ENCODE results near the gene HK2. TPM values are rescaled to one million over a fixed set of nuclear protein-coding genes. Genes with fewer than 3 reads are reported as not detected.

Gene HK2
- total and polyA plus RNA-seq, 5 donors from 2014 or later = 2.7 to 11.4 (median 4.9) TPM

DNA sequence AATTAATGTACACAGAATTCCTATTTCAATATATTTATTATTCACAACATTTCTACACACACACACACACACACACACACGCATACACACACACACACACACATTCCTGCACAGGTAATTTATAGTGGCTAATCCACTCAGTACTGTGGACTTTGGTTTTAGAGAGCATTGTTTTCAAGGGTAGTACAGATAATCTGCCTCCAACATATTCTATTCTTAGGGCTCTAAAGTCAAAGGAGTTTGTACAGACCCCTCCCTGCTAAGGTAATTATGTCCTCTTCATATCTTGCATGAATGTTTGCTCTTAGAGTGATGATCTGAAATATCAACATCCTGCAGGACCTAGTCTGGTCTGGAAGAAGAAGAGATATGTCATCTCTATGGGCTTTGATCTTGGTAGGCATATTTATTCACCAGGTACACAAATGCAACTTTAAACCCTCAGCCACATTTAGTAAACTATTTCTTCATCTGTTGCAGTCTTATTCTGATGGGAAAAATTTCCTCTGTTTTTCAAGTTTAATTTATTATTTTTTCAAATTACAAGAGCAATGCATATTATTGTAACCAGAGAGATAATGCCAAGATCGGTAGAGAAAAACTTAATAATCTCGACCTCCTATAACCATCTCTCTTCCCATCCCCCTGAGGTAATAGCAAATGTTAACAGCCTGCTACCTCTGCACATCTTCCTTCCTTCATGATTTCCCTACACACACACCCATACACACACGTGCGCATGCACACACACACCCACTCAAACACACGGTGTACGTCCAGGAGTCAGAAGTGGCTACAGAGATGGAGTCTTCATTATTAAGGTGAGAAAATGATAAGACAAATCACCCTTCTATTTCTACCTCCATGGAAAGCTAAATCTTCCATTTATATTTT lies 106.2 kb downstream of the HK2 start:
- Mint-ChIP-seq H3K9me3 (peaks cover 0 to 4% (median 0%) of the 10 kb centered on the region in 7 donors), H3K27ac (no peak overlapping the region), H3K27me3 (peaks cover 47% of the 10 kb centered on the region), H3K4me3 (no peak overlapping the region), H3K36me3 (peaks cover 7% of the 10 kb centered on the region), H3K4me1 (peaks cover 0 to 25% (median 0%) of the 10 kb centered on the region in 4 donors)
- no peaks in the 10 kb centered on the region for H3K36me3 ChIP-seq (ENCODE audit: control insufficient read depth, insufficient read depth, low read length)
- no peaks in the 10 kb centered on the region for H3K9me3 ChIP-seq (ENCODE audit: control insufficient read depth in 2 of 2, low read length in 2 of 2)
- no peaks in the 10 kb centered on the region for H3K4me1 ChIP-seq (ENCODE audit: control insufficient read depth, insufficient read depth, low read length, poor library complexity, severe bottlenecking)
- DNase-seq (no peak), ATAC-seq (ENCODE audit: low read depth in 2 of 2) (no peak)
- no peak overlapping the region for H3K27ac ChIP-seq (ENCODE audit: insufficient read depth, low read length, poor library complexity, severe bottlenecking)
- H3K27me3 ChIP-seq (ENCODE audit: control insufficient read depth, insufficient read depth, low read length) = peaks cover 3% of the 10 kb centered on the region
- H3K4me3 ChIP-seq (ENCODE audit: low read depth, low read length) = no peak overlapping the region

DNA sequence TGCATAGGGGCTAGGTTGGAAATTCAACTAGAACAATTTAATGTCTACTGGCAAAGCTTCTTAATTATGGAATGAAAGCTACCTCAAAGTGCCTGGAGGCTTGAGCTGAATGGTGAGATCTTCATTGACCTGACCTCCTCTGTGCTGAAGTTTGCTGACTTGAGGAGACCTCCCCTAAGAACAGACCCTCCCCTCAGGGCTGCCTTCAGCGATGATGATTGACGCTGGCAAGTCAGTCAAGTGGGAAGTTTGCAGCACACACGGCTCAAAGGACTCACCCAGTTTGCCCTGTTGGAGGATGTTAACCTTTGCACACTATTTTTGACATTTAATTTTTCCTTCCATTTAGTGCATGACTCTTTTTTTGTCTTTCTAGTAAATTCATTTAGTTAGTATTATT lies 107.4 kb downstream of the HK2 start:
- Histone ChIP-seq H3K36me3 (ENCODE audit: control insufficient read depth, insufficient read depth, low read length) (no peaks in the 10 kb centered on the region), H3K27ac (ENCODE audit: insufficient read depth, low read length, poor library complexity, severe bottlenecking) (no peak overlapping the region), H3K4me3 (ENCODE audit: low read depth, low read length) (no peak overlapping the region), H3K27me3 (ENCODE audit: control insufficient read depth, insufficient read depth, low read length) (peaks cover 3% of the 10 kb centered on the region), H3K9me3 (ENCODE audit: control insufficient read depth in 2 of 2, low read length in 2 of 2) (no peaks in the 10 kb centered on the region), H3K4me1 (ENCODE audit: control insufficient read depth, insufficient read depth, low read length, poor library complexity, severe bottlenecking) (no peaks in the 10 kb centered on the region)
- H3K27ac Mint-ChIP-seq = no peak overlapping the region
- peaks cover 0 to 4% (median 0%) of the 10 kb centered on the region in 7 donors for H3K9me3 Mint-ChIP-seq
- no peak overlapping the region for H3K4me3 Mint-ChIP-seq
- no peak for DNase-seq
- peaks cover 43% of the 10 kb centered on the region for H3K27me3 Mint-ChIP-seq
- peaks cover 0 to 28% (median 0%) of the 10 kb centered on the region in 4 donors for H3K4me1 Mint-ChIP-seq
- ATAC-seq (ENCODE audit: low read depth in 2 of 2) = no peak
- peaks cover 7% of the 10 kb centered on the region for H3K36me3 Mint-ChIP-seq

DNA sequence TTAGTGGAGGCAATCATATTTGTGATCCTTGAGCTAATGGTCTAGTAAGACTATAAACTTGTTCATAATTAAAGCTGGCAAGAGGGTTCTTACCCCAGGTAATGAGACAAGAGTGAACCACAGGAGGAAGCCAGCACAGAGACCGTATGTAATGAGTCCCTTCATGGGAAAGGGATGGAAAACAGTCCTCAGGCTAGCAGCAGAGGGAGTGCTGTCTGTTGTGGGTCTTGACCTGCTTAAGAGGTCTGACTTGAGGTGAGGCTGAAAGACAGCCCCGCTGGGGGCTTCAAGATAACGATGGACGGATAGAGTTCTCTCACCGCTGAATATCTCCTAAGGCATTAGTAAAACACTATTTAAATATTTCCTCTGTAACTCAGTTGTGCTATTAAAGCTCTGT lies 108.3 kb downstream of the HK2 start:
- H3K9me3 ChIP-seq (ENCODE audit: control insufficient read depth in 2 of 2, low read length in 2 of 2) = no peaks in the 10 kb centered on the region
- no peak overlapping the region for H3K27ac ChIP-seq (ENCODE audit: insufficient read depth, low read length, poor library complexity, severe bottlenecking)
- H3K4me3 ChIP-seq (ENCODE audit: low read depth, low read length) = no peak overlapping the region
- ATAC-seq (ENCODE audit: low read depth in 2 of 2) (no peak), DNase-seq (no peak)
- peaks cover 2% of the 10 kb centered on the region for H3K27me3 ChIP-seq (ENCODE audit: control insufficient read depth, insufficient read depth, low read length)
- Mint-ChIP-seq H3K27ac (no peak overlapping the region), H3K4me3 (no peak overlapping the region), H3K27me3 (peaks cover 33% of the 10 kb centered on the region), H3K36me3 (peaks cover 3% of the 10 kb centered on the region), H3K9me3 (peaks cover 0 to 2% (median 0%) of the 10 kb centered on the region in 7 donors), H3K4me1 (peaks cover 0 to 28% (median 0%) of the 10 kb centered on the region in 4 donors)
- no peaks in the 10 kb centered on the region for H3K36me3 ChIP-seq (ENCODE audit: control insufficient read depth, insufficient read depth, low read length)
- H3K4me1 ChIP-seq (ENCODE audit: control insufficient read depth, insufficient read depth, low read length, poor library complexity, severe bottlenecking) = no peaks in the 10 kb centered on the region

Other genes with a start within 250 kb of the HK2 start
- gene M1AP, start 185.8 kb upstream of the HK2 start, total RNA-seq = not detected
- not detected for gene M1AP, start 185.8 kb upstream of the HK2 start, polyA plus RNA-seq
- 11.1 TPM for gene SEMA4F, start 179.9 kb upstream of the HK2 start, total RNA-seq
- 1 to 10 TPM; 7.3 to 10.0 (median 8.5) TPM for gene SEMA4F, start 179.9 kb upstream of the HK2 start, polyA plus RNA-seq
- 42.3 TPM for gene POLE4, start 124.5 kb downstream of the HK2 start, total RNA-seq
- 100 to 1,000 TPM; 119 to 157 (median 134) TPM for gene POLE4, start 124.5 kb downstream of the HK2 start, polyA plus RNA-seq

Data from CD4-positive, CD25-positive, alpha-beta regulatory T cell (primary cell).